Panc1 (cell line): Measurements from ENCODE around the gene RXRB.

ENCODE experiments used
- CTCF ChIP-seq: fragments of 450-650 bp; IDR thresholded peaks from 2 replicates; pipeline ENCODE4 v1.5.1; 2017; ENCODE audit warnings: mild to moderate bottlenecking
- REST ChIP-seq, 2 experiments: IDR thresholded peaks; 2 replicates each; pipeline ENCODE4 v1.6.1; 2011 to 2012; ENCODE audit warnings: low read depth in 2 of 2, control low read depth in 1 of 2, low read length in 1 of 2, mild to moderate bottlenecking in 1 of 2, moderate library complexity in 1 of 2; ENCODE audit not compliant: insufficient read depth in 1 of 2

DNA sequence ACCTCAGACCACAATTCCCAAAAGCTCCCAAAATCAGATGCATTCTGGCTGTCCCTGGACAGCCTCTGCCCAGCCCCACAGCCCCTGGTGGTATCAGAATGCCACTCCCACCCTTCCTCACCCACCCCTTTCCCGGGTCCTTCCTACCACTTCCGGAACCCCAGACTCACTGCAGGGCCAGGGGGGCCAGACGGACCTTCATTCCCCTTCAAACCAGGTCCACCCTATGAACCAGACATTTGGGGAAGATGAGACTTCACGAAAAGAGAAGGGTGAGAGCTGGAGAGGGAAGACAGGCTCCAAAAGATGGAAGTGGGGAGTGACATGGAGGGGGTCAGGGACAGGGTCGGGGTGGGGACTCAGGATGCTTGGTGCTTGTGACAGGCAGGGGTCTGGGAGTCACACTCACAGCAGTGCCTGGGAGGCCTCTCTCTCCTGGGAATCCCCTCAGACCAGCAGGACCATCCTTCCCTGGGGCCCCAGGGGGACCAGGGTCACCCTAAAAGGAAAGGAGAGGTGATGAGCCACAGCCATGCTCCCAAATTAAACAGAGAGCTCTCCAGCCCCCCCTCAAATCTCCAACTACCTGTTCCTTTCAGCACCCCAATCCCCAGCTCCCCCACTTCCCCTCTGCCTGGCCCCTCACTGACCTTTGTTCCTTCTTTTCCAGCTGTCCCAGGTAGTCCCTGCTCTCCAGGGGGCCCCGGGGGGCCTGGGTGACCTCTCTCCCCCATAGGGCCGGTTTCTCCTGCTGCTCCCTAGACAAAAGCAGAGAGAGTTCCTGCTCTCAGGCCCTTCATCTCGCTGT, 28.4 kb downstream of the RXRB start:
- TF ChIP-seq CTCF = no peak
- TF ChIP-seq REST (IDR thresholded peaks at IDR 0.05; ENCODE audit: insufficient read depth in 1 of 2, low read depth in 2 of 2, low read length in 1 of 2) = no peak
